Measurements from ENCODE around the gene TXNDC11.

The TXNDC11 gene

GRCh38 chr16:11719171-11719570 lies 23.5 kb downstream of the TXNDC11 start:
- no peak for DNase-seq

GRCh38 chr16:11717811-11718210 lies 24.8 kb downstream of the TXNDC11 start:
- DNase-seq = no peak

DNA sequence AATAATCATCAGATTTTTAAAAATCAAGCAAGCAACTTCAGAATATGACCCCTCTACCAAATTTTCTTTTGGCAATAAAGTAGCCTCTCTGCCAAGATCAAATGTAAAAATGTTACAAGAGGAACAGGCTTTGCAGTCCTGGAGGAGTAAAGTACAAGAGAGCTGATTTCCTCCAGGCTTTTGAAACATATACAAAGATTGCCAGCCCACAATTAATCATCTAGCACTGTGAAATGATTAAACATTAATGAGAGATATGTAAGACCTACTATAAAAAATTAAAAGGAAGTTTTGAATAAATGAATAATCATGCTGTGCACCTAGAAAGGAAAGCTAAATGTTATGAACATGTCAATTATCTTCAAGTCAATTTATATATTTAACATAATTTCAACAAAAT lies 26.3 kb downstream of the TXNDC11 start:
- no peak for DNase-seq

DNA sequence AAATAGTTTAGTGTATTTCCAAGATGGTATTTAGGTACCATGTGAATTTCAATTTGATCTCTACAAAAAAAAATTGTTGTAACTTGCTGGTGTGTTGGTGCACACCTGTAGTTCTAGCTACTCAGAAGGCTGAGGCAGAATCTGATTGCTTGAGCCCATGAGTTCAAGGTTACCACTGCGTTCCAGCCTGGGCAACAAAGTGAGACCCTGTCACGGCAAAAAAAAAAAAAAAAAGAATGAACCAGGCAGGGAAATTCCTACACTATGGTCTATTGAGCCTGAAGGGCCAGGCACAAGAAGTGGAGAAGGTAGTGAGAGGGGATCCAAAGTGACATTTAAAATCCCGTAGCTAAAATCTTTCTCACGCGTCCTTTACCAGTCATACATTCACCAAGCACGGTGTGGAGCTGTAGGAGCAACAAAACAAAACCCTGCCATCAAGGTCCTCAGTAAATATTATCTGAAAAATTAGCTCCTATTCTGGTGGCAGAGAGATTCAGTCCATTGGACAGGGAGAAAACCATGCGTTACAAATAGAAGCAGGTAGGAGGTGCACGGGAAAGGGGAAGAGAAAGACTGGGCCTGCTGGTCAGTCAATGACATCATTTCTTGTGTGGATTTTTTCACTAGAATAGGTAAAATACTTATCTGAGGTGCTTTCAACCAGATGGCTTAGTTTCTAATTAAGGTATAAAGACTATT lies 27.3 kb downstream of the TXNDC11 start:
- DNase-seq = no peak

- DNase-seq = no peak
Measured at GRCh38 chr16:11712122-11712521, 30.5 kb downstream of the TXNDC11 start.

GRCh38 chr16:11711662-11712061 lies 31.0 kb downstream of the TXNDC11 start:
- DNase-seq = no peak

DNA sequence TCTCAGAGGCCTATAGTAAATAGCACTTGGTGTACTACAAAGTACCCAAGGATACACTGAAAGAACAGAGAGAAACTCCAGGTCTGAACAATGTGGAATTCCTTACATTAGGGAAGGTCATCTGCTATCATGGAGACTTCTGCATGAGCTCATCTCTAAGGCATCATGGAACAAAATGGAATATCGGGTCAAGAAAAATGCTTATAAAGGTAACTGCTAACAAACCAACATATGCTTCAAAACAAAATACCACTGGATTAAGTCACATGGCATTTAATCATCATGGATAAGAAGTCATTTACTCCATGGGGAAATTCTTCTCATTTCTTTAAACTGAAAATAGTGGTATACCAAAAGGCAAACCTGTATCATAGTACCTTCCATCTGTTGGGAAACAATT lies 34.2 kb downstream of the TXNDC11 start:
- no peak for DNase-seq

GRCh38 chr16:11707679-11708197 lies 34.9 kb downstream of the TXNDC11 start:
- DNase-seq = no peak

DNA sequence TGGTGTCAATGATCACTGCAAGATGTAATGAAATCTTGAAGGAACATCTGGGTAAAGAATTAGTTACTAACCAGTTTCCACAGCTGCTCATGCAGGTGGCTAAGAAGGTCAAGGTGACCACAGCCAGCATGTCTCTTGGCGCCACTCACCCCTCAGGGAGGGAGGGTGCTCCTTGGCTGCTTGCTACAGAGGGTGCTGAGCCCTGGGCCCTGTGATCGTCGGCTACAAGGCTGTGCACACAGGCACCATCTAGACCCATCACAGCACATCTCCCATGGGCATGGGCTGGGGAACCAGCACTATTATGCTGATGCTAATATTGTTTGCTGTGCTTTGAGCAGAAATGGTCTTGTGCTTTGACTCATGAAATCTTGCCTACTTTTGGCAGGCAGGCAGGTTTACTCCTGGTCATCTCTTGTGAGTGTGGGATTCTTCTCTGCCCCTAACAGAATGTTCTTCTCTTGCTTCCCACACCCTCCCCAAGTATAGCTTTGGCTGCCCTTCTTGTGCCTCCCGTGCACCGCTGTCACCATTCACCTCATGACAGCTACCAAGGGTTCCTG lies 36.4 kb downstream of the TXNDC11 start:
- DNase-seq = no peak

- DNase-seq = no peak
Measured at GRCh38 chr16:11705311-11706025, 37.2 kb downstream of the TXNDC11 start.

DNA sequence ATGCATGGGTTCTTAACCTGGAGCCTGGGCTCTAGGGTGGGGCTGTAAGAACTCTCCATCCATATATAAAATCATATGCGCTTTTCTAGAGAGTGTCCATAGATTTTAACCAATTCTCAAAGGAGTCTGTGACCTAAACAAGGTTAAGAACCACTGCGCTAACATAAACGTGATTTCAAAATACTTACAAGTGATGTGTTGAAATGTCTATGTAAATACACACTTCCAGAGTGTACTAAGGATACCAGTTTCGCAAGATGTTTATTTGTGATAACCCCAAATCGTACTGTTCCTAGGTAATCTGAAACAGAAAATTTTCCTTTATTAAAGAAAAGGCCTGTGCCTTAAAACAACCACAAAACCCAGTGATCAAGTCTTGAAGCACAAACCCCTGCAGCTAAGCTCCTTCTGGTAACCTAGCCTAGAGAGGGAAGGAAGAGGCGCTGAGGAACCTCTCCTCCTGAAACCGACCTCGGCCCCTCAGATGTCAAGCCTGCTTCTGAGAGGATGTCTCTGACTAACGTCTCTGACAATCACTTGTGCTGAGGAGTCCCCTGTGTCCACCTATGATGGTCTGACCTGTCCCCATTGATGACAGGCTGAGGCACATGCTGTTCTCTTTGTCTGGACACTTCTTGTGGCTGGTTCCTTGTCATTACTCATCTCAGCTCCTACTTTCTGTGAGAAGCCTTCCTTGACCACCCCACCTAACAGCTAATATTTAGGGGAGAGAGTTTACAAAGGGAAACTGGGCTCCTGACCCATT lies 42.2 kb downstream of the TXNDC11 start:
- no peak for DNase-seq

DNA sequence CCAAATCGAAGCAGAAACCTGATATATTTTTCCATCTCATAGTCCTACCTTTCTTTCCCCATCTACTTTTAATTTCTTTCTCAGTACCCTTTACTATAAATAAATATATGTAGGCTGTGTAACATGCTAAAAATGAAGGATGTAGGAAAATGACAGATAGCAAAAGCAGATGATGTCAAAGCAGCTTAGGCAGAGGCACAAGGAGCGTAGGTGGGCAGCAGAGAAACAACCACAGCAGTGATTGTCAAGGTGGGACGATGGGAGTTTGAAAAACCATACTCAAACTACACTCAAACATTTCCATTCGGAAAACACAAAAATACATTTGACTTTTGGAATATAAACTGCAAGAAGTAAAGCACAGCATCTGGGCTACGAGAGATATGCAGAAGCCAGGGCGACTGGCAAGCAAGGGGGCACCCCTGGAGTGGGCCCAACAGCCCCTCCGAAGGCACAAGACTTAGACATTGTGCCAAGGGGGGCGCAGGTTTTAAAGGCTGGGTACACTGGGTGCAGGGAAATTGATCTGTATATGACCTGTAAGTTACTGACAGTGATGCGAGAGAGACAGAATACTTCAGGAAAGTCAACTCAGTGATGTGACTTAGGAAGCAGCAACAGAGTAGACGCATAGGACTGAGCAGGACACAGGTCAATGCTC lies 43.3 kb downstream of the TXNDC11 start:
- DNase-seq = no peak

- no peak for DNase-seq
Measured at GRCh38 chr16:11698271-11698689, 44.4 kb downstream of the TXNDC11 start.

- peak; percentile 29 for DNase-seq
Measured at GRCh38 chr16:11697319-11697718, 45.3 kb downstream of the TXNDC11 start.

DNA sequence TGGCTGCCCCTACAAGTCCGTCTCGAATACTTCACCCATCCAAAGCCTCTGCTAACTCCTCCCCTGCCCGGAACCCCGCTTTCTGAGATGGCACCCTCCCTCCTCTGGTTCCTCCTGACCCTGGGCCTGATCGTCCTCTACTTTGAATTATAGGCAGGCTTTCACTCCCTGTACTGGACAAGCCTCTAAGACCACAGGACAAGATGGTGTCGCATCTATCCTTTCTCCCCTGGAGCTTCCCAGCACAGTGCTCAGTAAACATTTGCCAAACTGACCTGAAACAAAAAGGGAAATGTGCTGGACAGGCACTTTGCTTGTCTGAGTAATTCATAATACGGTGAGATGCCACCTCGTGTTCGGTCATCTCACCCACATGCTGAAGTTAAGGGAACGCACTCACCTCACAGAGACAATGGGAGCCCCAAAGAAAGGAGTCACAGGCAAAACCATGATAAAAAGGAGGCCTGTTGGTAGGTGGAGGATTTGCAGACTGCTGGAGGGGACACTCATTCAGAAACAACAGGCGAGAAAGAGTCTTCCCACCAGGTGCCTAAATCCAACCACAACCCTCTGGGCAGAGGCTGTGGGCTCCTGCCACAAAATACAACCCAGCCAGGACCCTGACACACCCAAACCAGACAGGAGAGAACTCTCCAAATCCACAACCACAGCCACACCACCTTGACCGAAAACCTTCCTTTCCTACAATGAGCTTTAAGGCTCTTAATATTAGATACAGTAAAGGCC lies 46.2 kb downstream of the TXNDC11 start:
- DNase-seq = no peak

DNA sequence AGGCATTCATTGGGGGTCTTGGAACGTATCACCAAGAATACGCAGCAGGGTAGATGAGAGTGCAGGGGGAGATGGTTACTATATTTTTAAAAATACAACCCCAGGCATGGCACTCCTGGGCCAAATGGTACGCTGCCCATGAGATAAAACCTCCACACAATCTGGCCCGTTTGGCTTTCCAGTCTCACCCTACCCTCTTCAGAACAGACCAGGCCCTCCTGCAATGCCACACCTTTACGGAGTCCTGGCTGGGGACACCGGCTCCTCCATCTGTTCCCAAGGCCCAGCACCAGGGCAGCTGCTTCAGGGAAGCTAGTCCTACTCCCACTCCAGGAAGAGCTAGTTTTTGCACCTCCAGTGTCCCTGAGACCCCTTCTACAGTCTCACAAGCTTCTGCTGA lies 50.0 kb downstream of the TXNDC11 start:
- no peak for DNase-seq

DNA sequence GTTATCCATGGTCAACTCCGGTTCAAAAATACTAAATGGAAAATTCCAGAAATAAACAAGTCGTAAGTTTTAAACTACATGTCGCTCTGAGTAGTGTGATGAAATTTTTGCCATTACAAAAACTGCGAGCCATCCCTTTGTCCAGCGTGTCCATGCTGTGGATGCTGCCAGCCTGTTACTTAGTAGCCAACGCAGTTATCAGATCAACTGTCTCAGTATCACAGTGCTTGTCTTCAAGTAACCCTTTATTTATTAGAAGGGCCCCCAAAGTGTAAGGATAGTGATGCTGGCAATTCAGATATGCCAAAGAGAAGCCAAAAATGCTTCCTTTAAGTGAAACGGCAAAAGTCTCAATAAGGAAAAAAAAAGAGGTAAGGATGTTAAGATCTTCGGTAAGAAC lies 50.5 kb downstream of the TXNDC11 start:
- no peak for DNase-seq

DNA sequence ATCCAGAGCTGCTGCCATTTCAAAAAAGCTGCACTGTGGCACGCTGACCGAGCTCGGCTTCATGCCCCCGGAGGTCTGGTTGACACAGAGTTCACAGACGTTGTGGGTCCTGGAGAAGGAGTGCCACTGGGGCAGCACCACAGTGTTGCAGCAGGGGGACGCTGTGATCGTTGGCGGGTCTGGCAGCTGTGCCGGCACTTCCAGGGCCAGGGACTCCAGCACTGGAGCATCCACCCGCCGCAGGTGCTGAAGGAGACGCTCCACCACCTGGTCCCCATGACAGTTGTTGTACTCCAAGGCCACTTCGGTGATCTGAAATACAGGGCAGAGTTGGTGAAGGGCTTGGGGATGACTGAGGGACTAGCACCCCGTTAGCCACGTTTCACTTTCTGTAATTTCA lies 50.9 kb downstream of the TXNDC11 start:
- no peak for DNase-seq

DNA sequence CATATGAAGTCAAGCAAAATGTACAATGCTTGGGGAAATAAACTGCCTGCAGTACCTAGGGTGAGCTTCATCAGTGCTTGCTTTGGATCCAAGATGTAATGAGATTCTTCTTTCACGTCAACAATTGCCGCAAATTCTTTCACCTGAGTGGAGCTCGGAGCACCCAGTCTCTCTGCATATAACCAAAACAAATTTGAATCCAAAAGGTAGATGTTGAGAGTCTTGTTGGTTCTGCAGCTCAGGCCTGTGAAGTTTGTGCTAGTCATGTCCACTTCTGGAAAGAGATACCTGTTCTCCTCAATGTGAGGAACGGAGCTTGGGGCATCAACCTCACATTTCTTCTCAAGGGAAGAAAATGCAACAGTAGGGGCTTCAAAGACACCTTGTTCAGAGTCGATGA lies 51.4 kb downstream of the TXNDC11 start:
- DNase-seq = no peak

DNA sequence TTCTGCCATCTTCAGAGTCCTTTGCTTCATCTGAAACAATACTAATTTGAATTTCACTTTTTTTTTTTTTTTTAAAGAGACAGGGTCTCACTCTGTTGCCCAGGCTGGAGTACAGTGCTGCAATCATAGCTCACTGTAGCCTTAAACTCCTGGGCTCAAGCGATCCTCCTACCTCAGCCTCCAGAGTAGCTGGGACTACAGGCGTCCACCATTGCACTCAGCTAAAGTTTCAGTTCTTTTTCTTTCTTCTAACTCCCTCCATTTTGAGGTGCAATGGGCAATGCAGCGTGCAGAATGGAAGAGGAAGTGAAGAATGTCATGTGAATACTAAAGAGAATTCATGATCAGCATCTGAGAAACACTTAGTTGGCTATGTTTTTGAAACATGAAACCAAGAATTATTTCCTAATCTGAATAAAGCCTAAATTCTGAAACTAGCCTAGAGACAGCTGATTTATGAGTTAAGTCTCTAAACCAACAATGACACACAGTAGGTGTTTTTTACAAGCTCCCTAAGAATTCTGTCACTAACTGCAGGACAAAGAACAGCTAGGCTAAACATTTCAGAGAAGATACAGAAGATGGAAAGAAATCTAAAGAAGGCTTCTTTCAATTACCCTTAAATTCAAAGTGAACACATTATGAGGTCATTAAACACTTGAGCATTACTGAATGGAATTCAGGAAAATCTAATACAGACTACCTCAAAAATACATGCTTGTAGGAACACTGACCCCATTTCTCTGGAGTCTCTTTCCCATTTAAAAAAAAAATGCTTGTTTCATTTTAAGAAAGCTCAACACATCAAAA lies 53.4 kb downstream of the TXNDC11 start:
- no peak for DNase-seq

DNA sequence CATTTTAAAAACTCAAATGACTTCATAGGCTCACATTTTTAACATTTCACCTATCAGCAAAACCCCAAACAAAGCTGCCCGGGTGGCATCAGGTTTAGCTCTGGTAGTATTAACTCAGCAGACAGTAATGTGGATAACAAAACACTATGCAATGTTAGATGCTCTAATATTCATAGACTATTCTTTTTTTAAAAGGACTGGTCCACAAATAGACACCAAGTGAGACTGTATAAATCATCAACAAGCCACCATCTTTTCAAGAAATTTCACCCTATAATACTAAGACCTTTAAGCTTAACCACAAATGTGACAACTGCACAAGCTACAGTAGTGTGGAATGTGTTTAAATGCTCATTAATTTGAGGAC lies 54.2 kb downstream of the TXNDC11 start:
- DNase-seq = no peak
